HEK293 (cell line): Measurements from ENCODE around the gene TGFB1.

Experiments used
- KLF16 ChIP-seq: fragments of 450-650 bp; formaldehyde crosslinking; IDR thresholded peaks from 2 replicates; pipeline ENCODE4 v1.5.1; 2017; ENCODE audit warnings: missing biosample characterization, missing genetic modification characterization
- SALL2 ChIP-seq: fragments of 450-650 bp; formaldehyde crosslinking; IDR thresholded peaks from 2 replicates; pipeline ENCODE4 v1.5.0; 2017; ENCODE audit warnings: missing biosample characterization, mild to moderate bottlenecking, missing genetic modification characterization, borderline replicate concordance
- TCF7L2 ChIP-seq: IDR thresholded peaks from 2 replicates; pipeline ENCODE4 v1.6.1; 2011; ENCODE audit warnings: low read depth, mild to moderate bottlenecking, inconsistent platforms, low read length, moderate library complexity, borderline replicate concordance
- ZBTB1 ChIP-seq: fragments of 450-650 bp; formaldehyde crosslinking; IDR thresholded peaks from 2 replicates; pipeline ENCODE4 v1.5.1; 2016; ENCODE audit warnings: missing biosample characterization, missing genetic modification characterization
- ZBTB7A ChIP-seq: fragments of 450-650 bp; formaldehyde crosslinking; IDR thresholded peaks from 2 replicates; pipeline ENCODE4 v1.5.1; 2016; ENCODE audit warnings: low read depth, missing biosample characterization, missing genetic modification characterization
- ZBTB8A ChIP-seq: fragments of 450-650 bp; formaldehyde crosslinking; IDR thresholded peaks from 2 replicates; pipeline ENCODE4 v1.5.1; 2016; ENCODE audit warnings: missing biosample characterization, missing genetic modification characterization
- ZNF112 ChIP-seq: fragments of 450-650 bp; formaldehyde crosslinking; IDR thresholded peaks from 2 replicates; pipeline ENCODE4 v1.5.0; 2017; ENCODE audit warnings: missing biosample characterization, missing genetic modification characterization
- ZNF174 ChIP-seq: fragments of 450-650 bp; formaldehyde crosslinking; IDR thresholded peaks from 2 replicates; pipeline ENCODE4 v1.5.0; 2017; ENCODE audit warnings: missing biosample characterization, mild to moderate bottlenecking, missing genetic modification characterization
- ZNF274 ChIP-seq, 2 experiments: fragments of 200-500 bp in 1 of 2; fragments of 450-650 bp in 1 of 2; sonication (Bioruptor generic) in 1 of 2; formaldehyde crosslinking in 1 of 2; IDR thresholded peaks; 2 replicates each; pipeline versions ENCODE4 v1.5.1 to v1.6.1; 2014 to 2016; ENCODE audit warnings: borderline replicate concordance in 1 of 2, inconsistent platforms in 1 of 2, low read length in 1 of 2, missing biosample characterization in 1 of 2, missing genetic modification characterization in 1 of 2
- ZNF658 ChIP-seq: fragments of 450-650 bp; formaldehyde crosslinking; IDR thresholded peaks from 2 replicates; pipeline ENCODE4; 2016; ENCODE audit warnings: missing biosample characterization, missing genetic modification characterization
- ZNF660 ChIP-seq: fragments of 450-650 bp; IDR thresholded peaks from 2 replicates; pipeline ENCODE4 v1.5.1; 2018; ENCODE audit warnings: missing biosample characterization, mild to moderate bottlenecking, missing genetic modification characterization
- ZNF792 ChIP-seq: fragments of 450-650 bp; formaldehyde crosslinking; IDR thresholded peaks from 2 replicates; pipeline ENCODE4 v1.5.1; 2016; ENCODE audit warnings: missing biosample characterization, missing genetic modification characterization
- TF ChIP-seq, protein P1 (sequence below): fragments of 450-650 bp; formaldehyde crosslinking; IDR thresholded peaks from 2 replicates; pipeline ENCODE4 v1.5.1; 2016; ENCODE audit warnings: missing biosample characterization, missing genetic modification characterization
- TF ChIP-seq, protein P2 (sequence below): fragments of 450-650 bp; formaldehyde crosslinking; IDR thresholded peaks from 2 replicates; pipeline ENCODE4 v1.5.1; 2016; ENCODE audit warnings: missing biosample characterization, missing genetic modification characterization

DNA sequence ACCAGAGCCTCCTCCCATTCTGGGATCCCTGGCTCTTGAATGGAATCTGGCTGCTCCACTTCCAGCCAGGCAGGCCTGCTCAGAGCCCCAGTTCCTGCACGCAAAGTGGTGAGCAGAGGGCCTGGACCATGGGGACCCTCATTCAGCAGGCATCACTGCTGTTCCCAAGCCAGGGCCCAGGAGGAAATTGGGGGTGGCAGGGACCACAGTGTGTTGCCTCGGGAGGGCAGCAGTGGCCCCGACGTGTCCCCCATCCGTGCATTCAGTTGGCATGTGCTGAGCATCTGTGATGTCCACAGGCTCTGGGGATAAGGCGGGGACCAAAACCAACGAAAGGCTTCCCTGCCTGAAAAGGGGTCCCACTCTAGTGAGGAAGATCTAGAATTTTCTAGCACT lies 32.5 kb downstream of the TGFB1 start:
- TF ChIP-seq, protein P1, sequence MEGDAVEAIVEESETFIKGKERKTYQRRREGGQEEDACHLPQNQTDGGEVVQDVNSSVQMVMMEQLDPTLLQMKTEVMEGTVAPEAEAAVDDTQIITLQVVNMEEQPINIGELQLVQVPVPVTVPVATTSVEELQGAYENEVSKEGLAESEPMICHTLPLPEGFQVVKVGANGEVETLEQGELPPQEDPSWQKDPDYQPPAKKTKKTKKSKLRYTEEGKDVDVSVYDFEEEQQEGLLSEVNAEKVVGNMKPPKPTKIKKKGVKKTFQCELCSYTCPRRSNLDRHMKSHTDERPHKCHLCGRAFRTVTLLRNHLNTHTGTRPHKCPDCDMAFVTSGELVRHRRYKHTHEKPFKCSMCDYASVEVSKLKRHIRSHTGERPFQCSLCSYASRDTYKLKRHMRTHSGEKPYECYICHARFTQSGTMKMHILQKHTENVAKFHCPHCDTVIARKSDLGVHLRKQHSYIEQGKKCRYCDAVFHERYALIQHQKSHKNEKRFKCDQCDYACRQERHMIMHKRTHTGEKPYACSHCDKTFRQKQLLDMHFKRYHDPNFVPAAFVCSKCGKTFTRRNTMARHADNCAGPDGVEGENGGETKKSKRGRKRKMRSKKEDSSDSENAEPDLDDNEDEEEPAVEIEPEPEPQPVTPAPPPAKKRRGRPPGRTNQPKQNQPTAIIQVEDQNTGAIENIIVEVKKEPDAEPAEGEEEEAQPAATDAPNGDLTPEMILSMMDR (tag by site-specific recombination) = no peak
- no peak for TF ChIP-seq ZNF112 (tag by site-specific recombination)
- TF ChIP-seq ZNF660 = no peak
- no peak for TF ChIP-seq ZNF174 (tag by site-specific recombination)
- no peak for TF ChIP-seq KLF16 (tag by site-specific recombination)
- TF ChIP-seq, protein P2, sequence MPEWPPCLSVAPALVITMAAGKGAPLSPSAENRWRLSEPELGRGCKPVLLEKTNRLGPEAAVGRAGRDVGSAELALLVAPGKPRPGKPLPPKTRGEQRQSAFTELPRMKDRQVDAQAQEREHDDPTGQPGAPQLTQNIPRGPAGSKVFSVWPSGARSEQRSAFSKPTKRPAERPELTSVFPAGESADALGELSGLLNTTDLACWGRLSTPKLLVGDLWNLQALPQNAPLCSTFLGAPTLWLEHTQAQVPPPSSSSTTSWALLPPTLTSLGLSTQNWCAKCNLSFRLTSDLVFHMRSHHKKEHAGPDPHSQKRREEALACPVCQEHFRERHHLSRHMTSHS (tag by site-specific recombination) = no peak
- TF ChIP-seq ZNF792 (tag by site-specific recombination) = no peak
- TF ChIP-seq ZNF658 (tag by site-specific recombination) = no peak
- no peak for TF ChIP-seq ZBTB1
- no peak for TF ChIP-seq SALL2 (tag by site-specific recombination)
- no peak for TF ChIP-seq TCF7L2
- no peak for TF ChIP-seq ZBTB7A (tag by site-specific recombination)
- TF ChIP-seq ZBTB8A (tag by site-specific recombination) = no peak
- no peak for TF ChIP-seq ZNF274 (IDR thresholded peaks at IDR 0.05; ENCODE audit: low read length)
- TF ChIP-seq ZNF274 (tag by site-specific recombination; IDR thresholded peaks at IDR 0.05; ENCODE audit: borderline replicate concordance) = no peak
